IPS-18c (cell line): Measurements from ENCODE around the gene TSC2.
A peak's percentile ranks its signal among the peaks of the same experiment; 100 is the strongest.
"Not testable (repeated sequence)": the region's sequence is repeated elsewhere in the genome, so short reads cannot be mapped to it uniquely, and the experiment has no call there.

Experiments
- H3K4me3 ChIP-seq: 2 replicates; pipeline ENCODE4 v1.7.0; 2013; ENCODE audit warnings: low read depth, mild to moderate bottlenecking, low read length, moderate library complexity; ENCODE audit not compliant: insufficient read depth
- H3K9me3 ChIP-seq: one replicate; pipeline ENCODE4 v1.6.1; 2013; ENCODE audit warnings: mild to moderate bottlenecking, low read length, moderate library complexity; ENCODE audit not compliant: control insufficient read depth, insufficient read depth

The TSC2 gene

DNA sequence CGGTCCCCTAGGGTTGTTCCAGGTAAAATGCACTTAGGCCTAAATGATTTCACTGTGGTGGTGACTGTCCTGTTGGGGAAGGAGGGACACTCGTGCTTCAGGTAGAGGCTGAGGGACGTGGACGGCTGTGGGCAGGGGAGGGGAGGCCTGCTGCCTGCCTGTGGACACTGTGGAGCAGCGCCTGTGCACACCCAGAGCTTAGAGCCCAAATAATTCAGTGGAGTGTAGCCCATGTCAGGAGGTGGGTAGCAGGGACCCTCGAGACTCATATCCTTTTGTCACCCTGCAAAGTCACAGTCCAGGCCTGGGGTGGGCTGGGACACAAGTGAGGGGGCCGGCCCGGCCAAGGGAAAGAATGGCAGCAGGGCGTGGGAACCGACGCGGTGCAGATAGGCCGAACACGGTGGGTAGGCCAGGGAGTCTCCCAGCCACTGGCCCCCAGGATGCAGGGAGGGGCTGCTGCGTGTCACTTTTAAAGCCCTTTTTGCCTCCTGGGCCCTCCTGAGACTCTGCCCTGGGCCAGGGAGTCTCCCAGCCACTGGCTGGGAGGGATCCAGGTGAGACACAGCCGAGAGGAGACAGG is 21.8 kb upstream of the TSC2 start:
- no peak overlapping the region for H3K4me3 ChIP-seq
- H3K9me3 ChIP-seq, result no peaks in the 10 kb centered on the region

DNA sequence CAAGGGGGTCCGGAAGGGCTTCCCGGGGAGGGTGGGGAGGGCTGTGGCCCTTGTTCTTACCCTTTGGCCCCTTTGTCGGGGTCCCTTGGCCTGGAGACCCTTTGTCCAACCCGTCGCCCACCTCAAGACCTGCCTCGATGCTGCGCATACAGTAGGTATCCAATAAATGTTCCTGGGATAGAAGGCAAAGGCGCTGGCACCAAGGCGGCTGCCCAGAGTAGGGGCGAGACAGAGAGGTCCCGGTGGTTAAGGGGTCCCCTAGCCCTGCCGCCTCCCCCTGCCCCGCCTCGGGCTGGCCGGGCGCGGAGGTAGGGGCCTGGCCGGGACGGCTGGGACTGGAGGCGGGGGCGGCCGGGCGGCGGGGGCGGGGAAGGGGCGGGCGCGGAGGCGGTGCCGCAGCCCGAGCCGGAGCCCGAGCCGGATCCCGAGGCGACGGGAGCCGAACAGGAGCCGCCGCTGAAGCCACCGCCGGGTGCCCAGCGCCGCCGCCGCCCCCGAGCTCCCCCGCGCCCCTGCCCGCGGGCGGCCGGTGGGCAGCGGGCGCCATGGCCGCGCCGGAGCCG is 21.2 kb upstream of the TSC2 start, which contains the start of gene NHERF2:
NHERF2 (plus strand) TSS at position 442 of the 563 bp plus-strand sequence; CDS start at position 546, 104 bp downstream.
- Histone ChIP-seq H3K9me3 (no peaks in the 10 kb centered on the region), H3K4me3 (peak within 1 kb of the TSS; percentile 53)

DNA sequence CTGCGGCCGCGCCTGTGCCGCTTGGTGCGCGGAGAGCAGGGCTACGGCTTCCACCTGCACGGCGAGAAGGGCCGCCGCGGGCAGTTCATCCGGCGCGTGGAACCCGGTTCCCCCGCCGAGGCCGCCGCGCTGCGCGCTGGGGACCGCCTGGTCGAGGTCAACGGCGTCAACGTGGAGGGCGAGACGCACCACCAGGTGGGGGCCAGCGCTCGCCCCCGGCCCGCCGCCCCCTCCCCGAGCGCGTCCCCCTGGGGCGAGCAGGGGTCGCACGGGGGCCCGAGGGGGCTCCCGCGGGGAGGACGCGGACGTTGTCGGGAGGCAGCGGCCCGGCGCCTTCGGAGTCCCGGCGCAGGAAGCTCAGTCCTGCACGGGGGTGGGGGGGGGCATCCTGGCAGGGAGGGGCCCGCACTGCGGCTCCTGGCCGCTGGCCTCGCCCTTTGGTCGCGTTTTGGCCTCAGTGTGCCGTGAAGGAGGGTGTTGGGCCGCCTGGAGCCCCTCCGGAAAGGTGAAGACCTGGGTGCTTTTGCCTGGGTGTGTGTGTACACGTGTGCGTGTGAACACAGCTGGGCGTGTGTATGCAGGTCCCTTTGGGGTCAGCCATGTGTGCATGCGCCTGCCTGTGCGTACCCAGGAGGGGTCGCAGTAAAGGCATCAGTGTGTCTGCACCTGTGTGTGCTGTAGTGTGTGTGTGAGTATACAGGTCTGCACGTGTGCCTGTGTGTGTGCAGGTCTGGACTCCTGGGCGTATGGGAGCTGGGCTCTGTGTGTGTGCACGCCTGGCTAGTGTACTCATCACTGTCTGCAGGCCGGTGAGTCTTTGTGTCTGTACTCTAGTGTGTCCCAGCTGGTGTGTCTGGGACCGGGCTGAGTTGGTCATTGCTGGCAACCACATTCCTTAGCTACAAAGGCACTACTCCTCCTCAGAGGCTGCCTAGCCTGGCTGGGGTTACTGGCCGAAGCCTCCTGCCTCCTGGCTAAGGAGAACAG is 20.5 kb upstream of the TSC2 start:
- Histone ChIP-seq H3K9me3 (no peaks in the 10 kb centered on the region), H3K4me3 (peak overlapping the region; percentile 53)

DNA sequence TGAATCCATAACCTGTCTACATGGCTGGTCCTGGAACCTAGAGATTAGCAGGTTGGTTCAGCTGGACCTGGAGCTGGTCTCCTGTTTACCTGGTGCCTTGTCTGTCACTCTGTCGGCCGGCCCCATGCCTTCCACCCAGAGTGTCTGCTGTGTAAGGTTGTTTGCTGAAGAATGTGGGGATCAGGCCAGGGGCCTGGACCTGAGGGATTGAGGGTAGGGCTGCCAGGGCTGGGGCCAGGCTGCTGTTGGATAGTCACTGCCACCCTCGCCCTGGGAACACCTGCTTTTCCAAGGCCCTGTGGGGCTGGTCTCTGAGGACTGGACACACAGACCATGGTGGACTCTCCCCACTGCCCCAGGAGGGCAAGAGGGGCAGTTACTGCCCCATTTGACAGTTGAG is 19.6 kb upstream of the TSC2 start:
- Histone ChIP-seq H3K4me3 (no peak overlapping the region), H3K9me3 (no peaks in the 10 kb centered on the region)

DNA sequence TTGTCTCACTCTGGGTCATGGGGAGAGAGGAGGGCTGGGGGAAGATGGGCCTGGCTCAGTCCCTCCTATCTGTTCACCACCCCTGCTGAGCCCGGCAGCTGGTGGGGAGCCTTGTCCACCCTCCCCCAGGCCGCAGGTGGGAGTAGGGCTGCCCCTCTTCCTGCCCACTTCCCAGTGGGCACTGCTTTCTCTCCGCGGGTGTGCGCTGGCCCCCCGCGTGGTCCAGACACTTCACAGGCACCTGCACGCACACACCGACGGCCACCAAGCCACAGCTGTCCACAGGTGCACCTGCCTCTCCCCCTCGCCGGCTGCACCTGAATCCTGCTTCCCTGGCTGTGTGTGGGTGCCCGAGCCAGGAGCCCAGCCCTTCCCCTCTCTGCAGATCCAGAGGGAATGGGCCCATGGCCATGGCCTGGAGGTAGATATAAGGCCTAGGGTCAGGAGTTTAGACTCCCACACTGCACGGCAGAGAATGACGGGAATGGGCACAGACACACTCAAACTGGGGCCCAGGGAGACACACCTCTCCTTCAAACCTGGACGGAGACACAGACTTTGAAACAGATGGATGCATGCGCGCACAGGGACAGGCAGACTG is 19.1 kb upstream of the TSC2 start:
- Histone ChIP-seq H3K9me3 (no peaks in the 10 kb centered on the region), H3K4me3 (no peak overlapping the region)

DNA sequence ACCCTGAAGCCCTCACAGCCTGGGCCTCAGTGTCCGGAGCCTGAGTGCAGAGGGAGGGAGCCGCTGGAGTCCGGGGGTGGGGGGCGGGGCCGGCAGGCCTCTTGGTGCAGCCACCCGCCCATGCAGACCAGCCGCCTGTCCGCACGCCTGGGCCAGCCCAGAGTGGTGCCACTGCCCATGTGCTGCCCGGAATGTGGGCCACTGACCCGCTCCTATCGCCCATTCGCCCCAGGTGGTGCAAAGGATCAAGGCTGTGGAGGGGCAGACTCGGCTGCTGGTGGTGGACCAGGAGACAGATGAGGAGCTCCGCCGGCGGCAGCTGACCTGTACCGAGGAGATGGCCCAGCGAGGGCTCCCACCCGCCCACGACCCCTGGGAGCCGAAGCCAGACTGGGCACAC is 18.4 kb upstream of the TSC2 start:
- no peaks in the 10 kb centered on the region for H3K9me3 ChIP-seq
- H3K4me3 ChIP-seq, result no peak overlapping the region

DNA sequence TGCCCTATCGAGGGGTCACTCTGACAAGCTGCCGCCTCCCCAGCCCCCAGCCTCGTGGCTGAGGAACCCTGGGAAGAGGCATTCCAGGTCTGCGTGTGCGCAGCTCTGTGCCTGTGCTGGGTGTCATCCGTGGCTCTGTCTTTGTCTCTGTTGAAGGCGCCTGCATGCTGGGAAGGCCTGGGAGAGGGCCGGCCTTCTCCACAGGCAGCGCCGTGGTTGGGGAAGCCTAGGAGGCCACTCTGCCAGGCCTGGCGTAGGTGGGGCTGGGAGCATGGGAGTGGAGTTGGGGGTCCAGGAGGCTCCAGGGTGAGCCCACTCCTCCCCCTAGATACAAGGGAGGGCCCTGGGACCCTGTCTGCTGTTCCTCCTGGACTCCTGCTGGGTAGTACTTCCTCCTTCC is 17.7 kb upstream of the TSC2 start:
- no peak overlapping the region for H3K4me3 ChIP-seq
- H3K9me3 ChIP-seq, result no peaks in the 10 kb centered on the region

DNA sequence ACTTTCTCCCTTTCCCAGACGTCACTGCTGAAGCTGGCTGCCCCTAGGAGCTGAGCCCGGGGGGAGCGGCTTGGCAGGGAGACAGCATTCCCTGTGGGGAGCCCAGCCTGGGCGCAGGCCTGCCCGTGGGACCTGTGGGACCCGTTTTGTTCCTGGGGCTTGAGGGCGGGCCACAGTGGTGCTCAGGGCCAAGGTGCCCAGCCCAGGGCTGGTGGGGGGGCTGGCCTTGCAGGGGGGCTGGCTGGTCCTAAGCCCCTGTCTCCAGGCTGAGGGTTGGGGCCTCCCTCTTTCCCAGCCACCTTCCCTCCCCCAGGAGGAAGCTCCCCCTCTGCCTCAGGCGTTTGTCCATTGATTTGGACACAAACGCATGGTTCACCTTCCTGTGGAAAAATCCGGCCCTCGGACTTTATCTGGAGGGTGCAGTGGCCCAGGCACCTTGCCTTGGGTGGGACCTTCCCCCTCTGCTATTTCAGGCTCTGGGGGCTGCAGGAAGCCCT is 16.7 kb upstream of the TSC2 start:
- no peaks in the 10 kb centered on the region for H3K9me3 ChIP-seq

DNA sequence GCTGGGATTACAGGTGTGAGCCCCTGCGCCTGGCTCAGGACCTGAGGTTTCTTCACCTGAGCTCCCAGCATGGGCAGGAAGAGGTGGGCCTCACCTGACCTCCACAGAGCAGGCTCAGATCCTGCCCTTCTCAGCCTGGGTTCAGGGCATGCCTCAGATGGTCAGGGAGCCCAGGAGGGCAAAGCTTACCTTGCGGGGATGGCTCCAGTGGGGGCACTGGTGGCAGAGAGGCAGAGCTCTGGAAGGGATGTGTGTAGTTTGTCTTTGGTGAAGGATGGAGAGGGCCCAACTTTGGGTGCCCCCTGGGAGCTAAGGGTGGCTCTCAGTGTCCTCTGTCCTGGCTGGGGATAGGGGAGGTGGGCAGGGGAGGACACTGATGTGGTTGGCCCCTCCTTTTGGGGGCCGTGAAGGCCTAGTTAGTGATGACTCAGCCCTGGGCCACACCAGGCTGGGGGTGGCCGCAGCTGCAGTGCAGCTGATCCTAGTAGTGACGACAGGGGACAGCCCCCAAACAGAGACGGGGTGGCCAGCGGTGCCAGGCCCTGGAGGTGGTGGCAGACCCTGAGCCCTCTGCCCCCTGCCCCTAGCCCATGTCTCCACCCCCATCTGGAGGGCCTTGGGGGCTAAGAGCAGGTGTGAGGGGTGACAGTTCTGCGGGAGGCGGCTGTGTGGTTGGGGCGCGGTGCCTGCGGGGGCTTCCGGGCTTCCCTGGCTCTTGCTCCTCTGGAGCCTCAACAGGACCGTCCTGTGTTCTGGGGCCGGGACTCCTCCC is 15.3 kb upstream of the TSC2 start:
- Histone ChIP-seq H3K9me3 (no peaks in the 10 kb centered on the region), H3K4me3 (no peak overlapping the region)

More for the DNA sequence above, 16.7 kb upstream of the TSC2 start:
- H3K4me3 ChIP-seq, result no peak overlapping the region

DNA sequence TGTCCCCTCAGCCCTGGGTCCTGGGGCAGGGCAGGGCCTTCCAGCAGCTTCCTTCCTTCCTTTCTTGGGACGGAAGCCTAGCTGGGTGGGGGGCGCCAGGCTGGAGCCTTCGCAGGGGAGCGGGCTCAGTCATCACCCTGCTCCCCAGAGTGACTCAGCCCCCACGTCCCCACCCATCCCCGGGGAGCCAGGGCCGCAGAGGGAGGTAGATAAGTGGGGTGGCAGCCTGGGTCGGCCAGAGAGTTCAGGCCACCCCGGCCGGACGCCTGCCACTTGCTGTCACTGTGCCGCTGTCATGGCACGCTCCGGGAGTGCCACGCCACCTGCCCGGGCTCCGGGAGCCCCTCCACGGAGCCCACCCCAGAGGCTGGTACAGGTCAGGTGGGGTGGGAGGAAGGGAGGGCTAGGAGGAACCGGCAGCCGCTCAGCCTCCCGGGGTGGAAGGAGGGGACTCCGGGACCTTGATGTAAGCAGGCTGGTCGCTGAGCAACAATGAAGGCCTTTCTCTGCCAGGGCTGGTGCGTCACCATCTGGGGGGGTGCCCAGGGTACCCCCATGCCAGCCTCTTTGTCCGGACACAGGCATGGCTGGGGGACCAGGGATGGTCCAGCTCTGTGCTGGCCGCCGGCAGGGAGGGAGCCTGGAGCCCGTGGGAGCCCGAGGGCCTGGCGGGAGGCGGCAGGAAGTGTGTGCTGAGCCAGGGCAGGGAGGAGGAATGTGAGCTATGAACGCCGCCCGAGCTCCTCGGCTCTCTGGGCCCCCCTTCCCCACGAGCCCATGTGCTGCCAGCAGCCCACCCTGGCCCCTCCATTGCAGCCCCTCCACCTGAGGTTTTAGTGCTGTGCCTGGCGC is 14.5 kb upstream of the TSC2 start:
- Histone ChIP-seq H3K4me3 (no peak overlapping the region), H3K9me3 (no peaks in the 10 kb centered on the region)

DNA sequence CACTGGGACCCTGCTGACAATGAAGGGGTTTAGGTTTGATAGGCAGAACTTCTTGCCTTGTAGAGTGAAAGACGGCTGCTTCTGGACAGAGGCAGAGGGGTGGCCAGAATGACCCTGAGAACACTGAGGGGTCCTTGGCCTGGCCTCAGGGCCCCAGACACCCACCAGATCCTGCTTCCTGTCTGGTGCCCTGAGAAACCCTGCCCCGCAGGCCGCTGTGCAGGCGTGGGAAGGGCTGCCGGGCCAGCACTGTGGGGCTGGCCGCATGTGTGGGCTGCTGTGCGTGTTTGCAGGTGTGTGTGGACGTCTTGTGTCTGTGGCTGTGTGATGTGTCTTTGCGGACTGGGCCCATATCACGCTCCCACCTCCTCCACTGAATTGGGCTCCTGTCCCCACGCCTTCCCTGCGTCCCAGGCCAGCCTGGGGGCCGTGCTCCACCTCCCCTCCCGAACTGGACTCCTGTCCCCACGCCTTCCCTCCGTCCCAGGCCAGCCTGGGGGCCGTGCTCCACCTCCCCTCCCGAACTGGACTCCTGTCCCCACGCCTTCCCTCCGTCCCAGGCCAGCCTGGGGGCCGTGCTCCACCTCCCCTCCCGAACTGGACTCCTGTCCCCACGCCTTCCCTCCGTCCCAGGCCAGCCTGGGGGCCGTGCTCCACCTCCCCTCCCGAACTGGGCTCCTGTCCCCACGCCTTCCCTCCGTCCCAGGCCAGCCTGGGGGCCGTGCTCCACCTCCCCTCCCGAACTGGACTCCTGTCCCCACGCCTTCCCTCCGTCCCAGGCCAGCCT is 13.7 kb upstream of the TSC2 start:
- H3K9me3 ChIP-seq, H3K4me3 ChIP-seq: not testable (repeated sequence)

DNA sequence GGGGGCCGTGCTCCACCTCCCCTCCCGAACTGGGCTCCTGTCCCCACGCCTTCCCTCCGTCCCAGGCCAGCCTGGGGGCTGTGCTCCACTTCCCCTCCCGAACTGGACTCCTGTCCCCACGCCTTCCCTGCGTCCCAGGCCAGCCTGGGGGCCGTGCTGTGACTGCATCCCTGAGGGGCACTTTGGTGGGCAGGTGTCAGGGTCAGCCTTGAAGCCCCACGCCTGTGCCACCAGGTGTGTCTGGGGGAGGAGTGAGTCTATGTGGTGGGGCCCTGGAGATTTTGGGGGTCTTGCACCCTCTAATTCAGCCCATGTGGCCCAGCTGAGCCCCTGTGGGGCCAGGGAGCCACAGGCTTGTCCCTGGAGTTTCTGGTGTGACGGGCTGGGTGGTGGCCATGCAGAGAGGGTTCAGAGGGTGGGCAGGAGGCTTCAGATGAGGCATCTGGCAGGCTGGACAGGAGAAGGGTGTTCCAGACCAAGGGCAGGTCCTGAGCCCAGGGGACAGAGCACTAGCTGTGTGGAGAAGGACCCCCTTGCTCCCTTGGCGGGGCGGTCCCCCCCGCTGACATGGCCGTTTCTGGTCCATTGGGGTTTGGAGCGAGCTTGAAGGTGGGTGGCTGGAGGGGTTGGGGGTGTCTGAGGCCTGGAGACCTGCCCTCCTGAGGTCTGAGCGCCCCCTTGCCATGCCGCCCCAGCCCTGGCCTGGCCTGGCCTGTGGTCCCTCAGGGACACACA is 12.9 kb upstream of the TSC2 start:
- no peaks in the 10 kb centered on the region for H3K9me3 ChIP-seq
- no peak overlapping the region for H3K4me3 ChIP-seq

DNA sequence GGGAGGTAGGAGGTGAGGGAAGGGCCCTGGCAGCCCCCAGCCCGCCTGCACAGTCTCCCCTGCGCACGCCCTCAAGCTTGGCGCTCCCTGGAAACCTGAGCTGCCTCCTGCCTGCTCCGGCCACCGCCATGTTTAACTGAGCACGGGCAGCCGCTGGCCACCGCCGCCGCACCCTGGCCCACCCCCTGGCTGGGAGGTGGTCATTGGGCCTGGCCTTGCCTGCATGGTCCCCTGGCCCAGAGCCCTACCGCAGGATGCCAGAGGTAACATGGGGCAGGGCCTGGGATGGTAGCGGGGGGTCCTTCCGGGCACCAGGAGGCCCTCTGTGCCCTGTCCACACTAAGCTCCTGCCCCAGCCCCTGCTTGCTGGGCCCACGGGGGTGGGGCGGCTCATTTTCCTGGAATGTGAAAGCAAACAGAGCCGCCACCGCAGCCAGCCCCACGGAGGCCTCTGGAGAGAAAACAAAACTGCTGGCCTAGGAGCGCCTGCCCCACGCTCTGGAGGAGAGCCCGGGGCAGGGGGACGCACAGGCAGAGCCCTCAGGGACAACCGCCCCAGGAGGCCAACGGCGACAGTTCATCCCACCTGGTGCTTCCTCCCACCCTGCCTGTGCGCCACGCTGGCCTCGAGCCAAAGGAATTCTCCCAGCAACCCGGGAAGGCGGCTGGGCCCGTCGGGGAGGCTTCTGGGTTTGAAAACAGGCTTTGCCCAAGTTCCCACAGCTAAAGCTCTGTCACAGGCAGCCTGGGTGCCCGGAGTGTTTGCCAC is 12.2 kb upstream of the TSC2 start:
- no peak overlapping the region for H3K4me3 ChIP-seq

DNA sequence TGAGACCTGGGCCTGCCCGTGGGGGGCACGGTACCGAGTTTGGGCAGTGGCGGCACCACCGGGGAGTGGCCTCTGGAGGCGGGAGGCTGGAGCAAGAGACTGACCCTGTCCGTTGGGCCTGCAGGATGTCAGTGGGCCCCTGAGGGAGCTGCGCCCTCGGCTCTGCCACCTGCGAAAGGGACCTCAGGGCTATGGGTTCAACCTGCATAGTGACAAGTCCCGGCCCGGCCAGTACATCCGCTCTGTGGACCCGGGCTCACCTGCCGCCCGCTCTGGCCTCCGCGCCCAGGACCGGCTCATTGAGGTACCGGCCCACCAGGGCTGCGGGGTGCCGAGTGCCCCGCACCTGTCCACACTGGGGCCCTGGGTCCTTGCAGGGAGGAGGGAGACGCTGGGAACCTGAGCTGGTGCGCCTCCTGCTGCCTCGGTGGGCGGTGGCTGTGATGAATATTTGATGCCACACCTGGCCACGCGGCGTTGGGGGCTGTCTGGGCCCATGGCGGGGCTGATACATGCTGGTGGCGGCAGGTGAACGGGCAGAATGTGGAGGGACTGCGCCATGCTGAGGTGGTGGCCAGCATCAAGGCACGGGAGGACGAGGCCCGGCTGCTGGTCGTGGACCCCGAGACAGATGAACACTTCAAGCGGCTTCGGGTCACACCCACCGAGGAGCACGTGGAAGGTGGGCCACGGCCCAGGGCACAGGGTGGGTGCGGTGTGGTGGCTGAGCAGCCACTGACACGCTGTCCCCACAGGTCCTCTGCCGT is 11.4 kb upstream of the TSC2 start:
- no peaks in the 10 kb centered on the region for H3K9me3 ChIP-seq
- no peak overlapping the region for H3K4me3 ChIP-seq

More for the DNA sequence above, 12.2 kb upstream of the TSC2 start:
- H3K9me3 ChIP-seq, result no peaks in the 10 kb centered on the region
